HepG2 (cell line): Measurements from ENCODE around the gene PIGBOS1. TPM values are rescaled to one million over a fixed set of nuclear protein-coding genes. Genes with fewer than 3 reads are reported as not detected.

ENCODE experiments used
- ARNT2 ChIP-seq: sonication (generic); formaldehyde crosslinking; IDR thresholded peaks from 2 replicates; pipeline ENCODE4 v1.8.0; 2022; ENCODE audit warnings: mild to moderate bottlenecking, low read depth, missing genetic modification reagents, moderate library complexity
- ESRRA ChIP-seq: sonication (generic); formaldehyde crosslinking; IDR thresholded peaks from 2 replicates; pipeline ENCODE4 v1.5.1; 2020; ENCODE audit warnings: mild to moderate bottlenecking, low read depth, missing genetic modification reagents
- GATAD2A ChIP-seq: IDR thresholded peaks from 2 replicates; pipeline ENCODE4 v1.6.1; 2016
- JARID2 ChIP-seq: sonication (generic); formaldehyde crosslinking; IDR thresholded peaks from 2 replicates; pipeline ENCODE4 v1.8.1; 2023; ENCODE audit warnings: missing genetic modification reagents, inconsistent platforms; ENCODE audit not compliant: insufficient replicate concordance
- MBD4 ChIP-seq: IDR thresholded peaks from 2 replicates; pipeline ENCODE4 v1.6.1; 2012; ENCODE audit warnings: low read length, inconsistent platforms, borderline replicate concordance
- MIER2 ChIP-seq: IDR thresholded peaks from 2 replicates; pipeline ENCODE4 v1.6.1; 2016; ENCODE audit warnings: missing biosample characterization, missing genetic modification reagents
- MZF1 ChIP-seq: sonication (generic); formaldehyde crosslinking; IDR thresholded peaks from 2 replicates; pipeline ENCODE4 v1.8.1; 2023; ENCODE audit warnings: mild to moderate bottlenecking, missing genetic modification reagents, borderline replicate concordance
- PHF8 ChIP-seq: sonication (generic); formaldehyde crosslinking; IDR thresholded peaks from 2 replicates; pipeline ENCODE4 v1.5.0; 2020; ENCODE audit warnings: missing genetic modification reagents
- POLR2G ChIP-seq: fragments of 200-400 bp; formaldehyde crosslinking; IDR thresholded peaks from 2 replicates; pipeline ENCODE4 v1.6.1; 2018; ENCODE audit warnings: mild to moderate bottlenecking, low read depth, low read length, moderate library complexity
- RFXANK ChIP-seq: IDR thresholded peaks from 2 replicates; pipeline ENCODE4 v1.6.1; 2016
- SSRP1 ChIP-seq: IDR thresholded peaks from 2 replicates; pipeline ENCODE4 v1.6.1; 2016; ENCODE audit warnings: control low read depth
- ZBTB8A ChIP-seq: sonication (generic); formaldehyde crosslinking; IDR thresholded peaks from 2 replicates; pipeline ENCODE4 v1.4.0; 2020; ENCODE audit warnings: mild to moderate bottlenecking, low read depth, missing genetic modification reagents, borderline replicate concordance
- ZC3H4 ChIP-seq: sonication (generic); formaldehyde crosslinking; IDR thresholded peaks from 2 replicates; pipeline ENCODE4 v1.4.0; 2020; ENCODE audit warnings: missing genetic modification reagents, borderline replicate concordance
- ZFP36 ChIP-seq: fragments of 150-350 bp; IDR thresholded peaks from 2 replicates; pipeline ENCODE4 v1.6.1; 2018; ENCODE audit warnings: borderline replicate concordance, low read length, low read depth; ENCODE audit not compliant: partially characterized antibody
- ZMYM2 ChIP-seq: sonication (generic); formaldehyde crosslinking; IDR thresholded peaks from 2 replicates; pipeline ENCODE4 v1.8.0; 2022; ENCODE audit warnings: mild to moderate bottlenecking, missing genetic modification reagents
- ZNF781 ChIP-seq: sonication (generic); formaldehyde crosslinking; IDR thresholded peaks from 2 replicates; pipeline ENCODE4 v1.5.1; 2020; ENCODE audit warnings: borderline replicate concordance, mild to moderate bottlenecking, missing genetic modification reagents; ENCODE audit errors: not compliant biosample characterization
- ZSCAN21 ChIP-seq: sonication (generic); formaldehyde crosslinking; IDR thresholded peaks from 2 replicates; pipeline ENCODE4 v1.8.0; 2022; ENCODE audit warnings: mild to moderate bottlenecking, missing genetic modification reagents, moderate library complexity, borderline replicate concordance
- polyA plus RNA-seq, 8 experiments: library from polyadenylated mRNA; depleted of rRNA in 3 of 8; stranded (reverse) in 7 of 8; unstranded in 1 of 8; fragments of >200 nt; fragmentation: Illumina TruSeq in 4 of 8; extraction: Trizol in 4 of 8; gene quantifications; 2 replicates each; pipeline versions ENCODE4 v1.2.1 to v1.2.3, GENCODE V29; 2011 to 2016; ENCODE audit warnings: low read depth in 4 of 8, missing spikeins in 1 of 8, mixed read lengths in 1 of 8; ENCODE audit not compliant: insufficient read depth in 1 of 8
- total RNA-seq, 5 experiments: library from RNA; depleted of rRNA; stranded (reverse); fragments of >200 nt; fragmentation: Illumina TruSeq; extraction: Trizol; gene quantifications; 2 replicates each; pipeline ENCODE4 v1.2.3, GENCODE V29; 2016; ENCODE audit warnings: low read depth in 1 of 5
- TF ChIP-seq, protein P1 (sequence below): sonication (generic); formaldehyde crosslinking; conservative IDR thresholded peaks from 2 replicates; pipeline ENCODE4 v1.5.0; 2020; ENCODE audit warnings: missing genetic modification reagents
- TF ChIP-seq, protein P2 (sequence below): sonication (generic); formaldehyde crosslinking; IDR thresholded peaks from 2 replicates; pipeline ENCODE4 v1.4.0; 2020; ENCODE audit warnings: mild to moderate bottlenecking, missing genetic modification reagents
- TF ChIP-seq, protein P3 (sequence below): fragments of 450-650 bp; IDR thresholded peaks from 2 replicates; pipeline ENCODE4 v1.6.1; 2017; ENCODE audit warnings: mild to moderate bottlenecking

PIGBOS1 gene
- total and polyA plus RNA-seq, 2 of the 13 experiments (the other 11 are each of a cell fraction or from before 2014, with no cell fraction given): 14.8 to 22.1 TPM

DNA sequence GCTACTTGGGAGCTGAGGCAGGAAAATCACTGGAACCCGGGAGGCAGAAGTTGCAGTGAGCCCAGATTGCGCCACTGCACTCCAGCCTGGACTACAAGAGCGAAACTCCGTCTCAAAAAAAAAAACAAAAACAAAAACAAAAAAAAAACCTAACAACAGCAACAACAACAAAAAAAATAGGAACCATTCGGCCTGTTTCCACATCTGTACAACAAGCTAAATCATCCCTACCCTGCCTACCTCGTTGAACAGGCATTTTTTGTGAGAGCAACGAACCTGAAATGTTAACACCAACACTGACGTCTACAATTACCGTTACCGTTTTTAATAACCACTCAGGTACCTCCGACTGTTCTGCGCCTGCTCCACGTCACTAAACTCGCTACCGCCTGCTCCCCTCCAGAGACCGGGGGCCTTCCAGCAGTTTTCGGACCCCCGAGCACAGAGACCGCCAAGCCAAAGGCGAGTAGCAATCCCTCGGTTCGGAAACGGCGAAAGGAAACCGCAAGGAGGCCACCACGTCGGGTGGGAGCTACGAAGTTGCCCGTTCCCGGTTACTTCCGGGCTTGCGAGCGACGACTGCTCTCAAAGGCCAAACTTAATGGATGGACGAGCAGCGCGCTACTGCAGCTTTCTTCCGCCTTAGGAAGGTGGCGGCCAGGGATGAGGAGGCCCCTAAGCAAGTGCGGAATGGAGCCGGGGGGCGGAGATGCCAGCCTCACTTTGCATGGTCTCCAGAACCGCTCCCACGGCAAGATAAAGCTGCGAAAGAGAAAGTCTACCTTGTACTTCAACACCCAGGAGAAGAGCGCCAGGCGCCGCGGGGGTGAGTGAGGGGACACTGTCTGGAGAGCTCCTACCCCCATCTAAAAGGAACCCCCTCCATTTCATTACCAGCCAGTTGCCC is at the start of gene PIGBOS1, which contains the start of gene PIGB (continued):
- TF ChIP-seq, protein P1, sequence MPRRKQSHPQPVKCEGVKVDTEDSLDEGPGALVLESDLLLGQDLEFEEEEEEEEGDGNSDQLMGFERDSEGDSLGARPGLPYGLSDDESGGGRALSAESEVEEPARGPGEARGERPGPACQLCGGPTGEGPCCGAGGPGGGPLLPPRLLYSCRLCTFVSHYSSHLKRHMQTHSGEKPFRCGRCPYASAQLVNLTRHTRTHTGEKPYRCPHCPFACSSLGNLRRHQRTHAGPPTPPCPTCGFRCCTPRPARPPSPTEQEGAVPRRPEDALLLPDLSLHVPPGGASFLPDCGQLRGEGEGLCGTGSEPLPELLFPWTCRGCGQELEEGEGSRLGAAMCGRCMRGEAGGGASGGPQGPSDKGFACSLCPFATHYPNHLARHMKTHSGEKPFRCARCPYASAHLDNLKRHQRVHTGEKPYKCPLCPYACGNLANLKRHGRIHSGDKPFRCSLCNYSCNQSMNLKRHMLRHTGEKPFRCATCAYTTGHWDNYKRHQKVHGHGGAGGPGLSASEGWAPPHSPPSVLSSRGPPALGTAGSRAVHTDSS (CRISPR knock-in tag): no peak
- TF ChIP-seq SSRP1 (CRISPR knock-in tag): no peak
- TF ChIP-seq ZFP36: no peak
- no peak for TF ChIP-seq MZF1 (CRISPR knock-in tag)
- peak; percentile 74; the same call in 1 of the 2 replicates for TF ChIP-seq ZSCAN21 (CRISPR knock-in tag)
- TF ChIP-seq, protein P2, sequence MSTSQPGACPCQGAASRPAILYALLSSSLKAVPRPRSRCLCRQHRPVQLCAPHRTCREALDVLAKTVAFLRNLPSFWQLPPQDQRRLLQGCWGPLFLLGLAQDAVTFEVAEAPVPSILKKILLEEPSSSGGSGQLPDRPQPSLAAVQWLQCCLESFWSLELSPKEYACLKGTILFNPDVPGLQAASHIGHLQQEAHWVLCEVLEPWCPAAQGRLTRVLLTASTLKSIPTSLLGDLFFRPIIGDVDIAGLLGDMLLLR: no peak; the same call in 1 of the 2 replicates
- peak; percentile 21; the same call in 1 of the 2 replicates for TF ChIP-seq RFXANK
- peak; percentile 77 for TF ChIP-seq ARNT2 (CRISPR knock-in tag)
- peak; percentile 92 for TF ChIP-seq PHF8 (CRISPR knock-in tag)
- TF ChIP-seq ZC3H4 (CRISPR knock-in tag): peak; percentile 66; the same call in 1 of the 2 replicates
- no peak for TF ChIP-seq ZNF781 (CRISPR knock-in tag)
- no peak for TF ChIP-seq MBD4
- peak; percentile 39; the same call in 1 of the 2 replicates for TF ChIP-seq ESRRA (CRISPR knock-in tag)
- TF ChIP-seq, protein P3, sequence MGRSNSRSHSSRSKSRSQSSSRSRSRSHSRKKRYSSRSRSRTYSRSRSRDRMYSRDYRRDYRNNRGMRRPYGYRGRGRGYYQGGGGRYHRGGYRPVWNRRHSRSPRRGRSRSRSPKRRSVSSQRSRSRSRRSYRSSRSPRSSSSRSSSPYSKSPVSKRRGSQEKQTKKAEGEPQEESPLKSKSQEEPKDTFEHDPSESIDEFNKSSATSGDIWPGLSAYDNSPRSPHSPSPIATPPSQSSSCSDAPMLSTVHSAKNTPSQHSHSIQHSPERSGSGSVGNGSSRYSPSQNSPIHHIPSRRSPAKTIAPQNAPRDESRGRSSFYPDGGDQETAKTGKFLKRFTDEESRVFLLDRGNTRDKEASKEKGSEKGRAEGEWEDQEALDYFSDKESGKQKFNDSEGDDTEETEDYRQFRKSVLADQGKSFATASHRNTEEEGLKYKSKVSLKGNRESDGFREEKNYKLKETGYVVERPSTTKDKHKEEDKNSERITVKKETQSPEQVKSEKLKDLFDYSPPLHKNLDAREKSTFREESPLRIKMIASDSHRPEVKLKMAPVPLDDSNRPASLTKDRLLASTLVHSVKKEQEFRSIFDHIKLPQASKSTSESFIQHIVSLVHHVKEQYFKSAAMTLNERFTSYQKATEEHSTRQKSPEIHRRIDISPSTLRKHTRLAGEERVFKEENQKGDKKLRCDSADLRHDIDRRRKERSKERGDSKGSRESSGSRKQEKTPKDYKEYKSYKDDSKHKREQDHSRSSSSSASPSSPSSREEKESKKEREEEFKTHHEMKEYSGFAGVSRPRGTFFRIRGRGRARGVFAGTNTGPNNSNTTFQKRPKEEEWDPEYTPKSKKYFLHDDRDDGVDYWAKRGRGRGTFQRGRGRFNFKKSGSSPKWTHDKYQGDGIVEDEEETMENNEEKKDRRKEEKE: no peak
- TF ChIP-seq GATAD2A (CRISPR knock-in tag): peak; percentile 73
- 0 out of 2 replicates have a peak, but pooled peaks have one; percentile 29 for TF ChIP-seq ZMYM2
- TF ChIP-seq ZBTB8A (CRISPR knock-in tag): no peak
- peak; percentile 54 for TF ChIP-seq JARID2 (CRISPR knock-in tag)
- TF ChIP-seq MIER2: peak; percentile 82; the same call in 1 of the 2 replicates
- peak; percentile 94 for TF ChIP-seq POLR2G
